Omental fat pad (tissue), 4 donors: ENCODE data around the gene ABCB6. TPM values are rescaled to one million over a fixed set of nuclear protein-coding genes. Genes with fewer than 3 reads are reported as not detected.
"Not testable (repeated sequence)": the region's sequence is repeated elsewhere in the genome, so short reads cannot be mapped to it uniquely, and the experiment has no call there.

ENCODE experiments used
- ATAC-seq: fragments of 150-250 bp; one replicate; pipeline ENCODE4 v1.9.1; 2016; ENCODE audit warnings: mild to moderate bottlenecking, moderate library complexity; ENCODE audit not compliant: low FRiP score
- DNase-seq: peaks from one replicate; pipeline ENCODE4 v3.0.0-alpha.2; 2019; ENCODE audit warnings: low spot score
- total RNA-seq, 4 donors: library from RNA; depleted of rRNA; stranded (reverse); fragments of >200 nt; gene quantifications; one replicate each; pipeline ENCODE4 v1.1.0, GENCODE V29; 2016
- TF ChIP-seq, protein P1 (sequence below), 3 donors: fragments of 450-650 bp; IDR thresholded peaks; one replicate each; pipeline ENCODE4 v1.5.1; 2016 to 2017; ENCODE audit warnings: antibody characterized with exemption in 3 of 3, mild to moderate bottlenecking in 3 of 3, moderate library complexity in 2 of 3

Gene ABCB6
- total RNA-seq, 4 donors from 2014 or later = 24.1 to 35.6 (median 28.8) TPM

DNA sequence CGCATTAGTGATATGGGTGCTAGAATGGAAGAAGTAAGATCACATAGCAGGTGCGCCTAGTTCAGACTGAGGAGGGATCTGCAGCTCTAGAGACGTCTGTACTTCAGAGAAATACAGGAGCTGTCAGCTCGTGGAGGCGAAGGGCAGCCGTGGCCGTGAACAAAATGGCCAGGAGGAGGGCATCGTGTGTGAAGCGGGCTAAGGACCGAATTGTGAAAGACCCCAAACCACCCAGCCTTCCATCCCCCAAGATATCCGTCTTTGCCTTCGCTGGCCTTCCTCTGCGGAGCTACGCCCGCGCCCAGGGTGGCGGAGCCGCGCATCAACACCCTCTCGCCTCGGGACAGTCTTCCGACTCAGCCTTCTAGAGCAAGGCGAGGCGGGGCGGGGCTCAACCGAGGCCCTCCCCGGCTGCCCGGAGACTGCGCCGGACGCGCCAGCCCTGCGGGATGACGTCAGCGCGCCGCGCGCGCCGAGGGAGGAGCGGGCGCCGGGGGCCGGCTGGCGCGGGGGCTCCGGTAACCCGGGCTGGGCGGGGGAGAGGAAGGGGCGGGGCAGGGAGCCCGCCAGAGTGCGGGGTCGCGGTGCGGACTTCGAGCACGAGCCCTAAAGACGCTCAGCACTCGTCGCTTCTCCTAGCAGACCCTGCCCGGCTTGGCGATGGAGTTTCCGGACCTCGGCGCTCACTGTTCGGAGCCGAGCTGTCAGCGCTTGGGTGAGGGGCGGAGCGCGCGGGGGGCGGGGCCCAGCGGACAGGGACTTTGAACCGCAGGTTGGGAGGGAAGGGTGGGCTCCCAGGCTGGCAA lies 12.2 kb downstream of the ABCB6 start, which contains the start of gene ZFAND2B:
TSS of gene ZFAND2B (plus strand) at position 455 of the 806 bp plus-strand sequence. CDS start at position 661, 206 bp downstream.
- DNase-seq (peak; percentile 77), ATAC-seq (peak; percentile 99)
- TF ChIP-seq, protein P1, sequence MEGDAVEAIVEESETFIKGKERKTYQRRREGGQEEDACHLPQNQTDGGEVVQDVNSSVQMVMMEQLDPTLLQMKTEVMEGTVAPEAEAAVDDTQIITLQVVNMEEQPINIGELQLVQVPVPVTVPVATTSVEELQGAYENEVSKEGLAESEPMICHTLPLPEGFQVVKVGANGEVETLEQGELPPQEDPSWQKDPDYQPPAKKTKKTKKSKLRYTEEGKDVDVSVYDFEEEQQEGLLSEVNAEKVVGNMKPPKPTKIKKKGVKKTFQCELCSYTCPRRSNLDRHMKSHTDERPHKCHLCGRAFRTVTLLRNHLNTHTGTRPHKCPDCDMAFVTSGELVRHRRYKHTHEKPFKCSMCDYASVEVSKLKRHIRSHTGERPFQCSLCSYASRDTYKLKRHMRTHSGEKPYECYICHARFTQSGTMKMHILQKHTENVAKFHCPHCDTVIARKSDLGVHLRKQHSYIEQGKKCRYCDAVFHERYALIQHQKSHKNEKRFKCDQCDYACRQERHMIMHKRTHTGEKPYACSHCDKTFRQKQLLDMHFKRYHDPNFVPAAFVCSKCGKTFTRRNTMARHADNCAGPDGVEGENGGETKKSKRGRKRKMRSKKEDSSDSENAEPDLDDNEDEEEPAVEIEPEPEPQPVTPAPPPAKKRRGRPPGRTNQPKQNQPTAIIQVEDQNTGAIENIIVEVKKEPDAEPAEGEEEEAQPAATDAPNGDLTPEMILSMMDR (IDR thresholded peaks at IDR 0.05) = no peak

DNA sequence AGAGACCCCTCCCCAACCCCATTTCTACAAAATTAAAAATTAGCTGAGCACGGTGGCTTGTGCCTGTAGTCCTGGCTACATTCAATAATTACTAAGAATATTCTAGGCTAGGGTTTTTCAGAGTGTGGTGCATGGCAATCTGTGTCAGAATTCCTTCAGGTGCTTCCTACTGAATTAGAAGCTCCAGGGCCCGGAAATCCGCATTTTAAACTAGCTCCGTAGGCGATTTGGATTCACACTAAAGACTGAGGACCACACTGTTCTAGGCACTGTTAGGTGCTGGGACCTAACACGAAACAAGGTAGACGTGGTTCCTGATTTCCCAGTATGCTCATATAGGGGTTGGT lies 12.8 kb downstream of the ABCB6 start:
- TF ChIP-seq, protein P1 (IDR thresholded peaks at IDR 0.05) = no peak
- no peak for DNase-seq

DNA sequence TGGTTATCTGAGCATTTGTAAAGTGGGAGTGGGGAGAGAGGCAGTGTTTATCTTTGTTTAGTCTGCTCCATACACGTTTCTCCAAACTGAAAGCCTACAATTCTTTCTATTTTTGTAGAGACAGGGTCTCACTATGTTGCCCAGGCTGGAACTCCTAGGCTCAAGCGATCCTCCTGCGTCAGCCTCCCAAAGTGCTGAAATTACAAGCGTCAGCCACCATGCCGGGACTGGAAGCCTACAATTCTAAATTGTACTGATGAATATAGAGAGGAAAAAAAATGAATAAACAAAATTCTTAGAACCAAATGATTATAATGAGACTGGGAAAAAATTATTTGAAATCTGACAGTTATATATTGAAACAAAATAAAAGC lies 13.6 kb downstream of the ABCB6 start:
- DNase-seq (no peak), ATAC-seq (no peak)
- TF ChIP-seq, protein P1 (IDR thresholded peaks at IDR 0.05) = no peak

More for the DNA sequence above, 12.8 kb downstream of the ABCB6 start:
- ATAC-seq = no peak

DNA sequence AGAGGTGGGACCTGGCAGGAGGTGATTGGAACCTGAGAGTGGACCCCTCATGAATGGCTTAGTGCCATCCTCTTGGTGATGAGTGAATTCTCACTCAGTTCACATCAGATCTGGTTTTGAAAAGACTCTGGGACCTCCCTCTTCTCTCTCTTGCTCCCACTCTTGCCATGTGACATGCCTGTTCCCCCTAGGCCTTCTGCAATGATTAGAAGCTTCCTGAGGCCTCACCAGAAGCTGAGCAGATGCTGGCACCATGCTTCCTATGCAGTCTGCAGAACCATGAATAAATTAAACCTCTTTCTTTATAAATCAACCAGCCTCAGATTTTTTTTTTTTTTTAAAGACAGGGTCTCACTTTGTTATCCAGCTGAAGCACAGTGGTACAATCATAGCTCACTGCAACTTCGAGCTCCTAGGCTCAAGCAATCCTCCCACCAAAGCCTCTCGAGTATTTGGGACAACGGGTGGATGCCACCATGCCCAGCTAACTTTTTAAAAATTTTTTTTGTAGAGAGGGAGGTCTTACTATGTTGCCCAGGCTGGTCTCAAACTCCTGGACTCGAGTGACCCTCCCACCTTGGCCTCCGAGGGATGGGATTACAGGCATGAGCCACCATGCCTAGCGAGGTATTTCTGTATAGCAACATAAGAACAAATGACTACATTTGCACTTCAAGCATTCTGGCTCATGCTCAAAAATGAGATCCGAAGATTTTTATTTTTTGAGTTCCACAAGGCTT lies 14.2 kb downstream of the ABCB6 start:
- TF ChIP-seq, protein P1 (IDR thresholded peaks at IDR 0.05) = no peak
- ATAC-seq = no peak

DNA sequence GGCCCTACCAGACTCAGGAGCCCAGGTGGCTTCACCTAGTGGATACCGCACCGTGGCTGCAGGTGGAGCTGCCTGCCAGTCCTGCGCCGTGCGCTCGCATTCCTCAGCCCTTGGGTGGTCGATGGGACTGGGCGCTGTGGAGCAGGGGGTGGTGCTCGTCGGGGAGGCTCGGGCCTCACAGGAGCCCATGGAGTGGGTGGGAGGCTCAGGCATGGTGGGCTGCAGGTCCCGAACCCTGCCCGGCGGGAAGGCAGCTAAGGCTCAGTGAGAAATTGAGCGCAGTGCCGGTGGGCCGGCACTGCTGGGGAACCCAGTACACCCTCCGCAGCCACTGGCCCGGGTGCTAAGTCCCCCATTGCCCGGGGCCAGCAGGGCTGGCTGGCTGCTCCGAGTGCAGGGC lies 17.4 kb downstream of the ABCB6 start:
- not testable (repeated sequence) for ATAC-seq, DNase-seq

More for the DNA sequence above, 14.2 kb downstream of the ABCB6 start:
- DNase-seq = no peak

DNA sequence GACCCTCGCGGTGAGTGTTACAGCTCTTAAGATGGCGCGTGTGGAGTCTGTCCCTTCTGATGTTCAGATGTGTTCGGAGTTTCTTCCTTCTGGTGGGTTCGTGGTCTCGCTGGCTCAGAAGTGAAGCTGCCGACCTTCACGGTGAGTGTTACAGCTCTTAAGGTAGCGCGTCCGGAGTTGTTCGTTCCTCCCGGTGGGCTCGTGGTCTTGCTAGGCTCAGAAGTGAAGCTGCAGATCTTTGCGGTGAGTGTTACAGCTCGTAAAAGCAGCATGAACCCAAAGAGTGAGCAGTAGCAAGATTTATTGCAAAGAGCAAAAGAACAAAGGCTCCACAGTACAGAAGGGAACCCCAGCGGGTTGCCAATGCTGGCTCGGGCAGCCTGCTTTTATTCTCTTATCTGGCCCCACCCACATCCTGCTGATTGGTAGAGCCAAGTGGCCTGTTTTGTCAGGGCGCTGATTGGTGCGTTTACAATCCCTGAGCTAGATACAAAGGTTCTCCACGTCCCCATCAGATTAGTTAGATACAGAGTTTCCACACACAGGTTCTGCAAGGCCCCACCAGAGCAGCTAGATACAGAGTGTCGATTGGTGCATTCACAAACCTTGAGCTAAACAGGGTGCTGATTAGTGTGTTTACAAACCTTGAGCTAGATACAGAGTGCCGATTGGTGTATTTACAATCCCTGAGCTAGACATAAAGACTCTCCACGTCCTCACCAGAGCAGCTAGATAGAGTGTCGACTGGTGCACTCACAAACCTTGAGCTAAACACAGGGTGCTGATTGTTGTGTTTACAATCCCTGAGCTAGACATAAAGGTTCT lies 18.0 kb downstream of the ABCB6 start:
- not testable (repeated sequence) for DNase-seq

DNA sequence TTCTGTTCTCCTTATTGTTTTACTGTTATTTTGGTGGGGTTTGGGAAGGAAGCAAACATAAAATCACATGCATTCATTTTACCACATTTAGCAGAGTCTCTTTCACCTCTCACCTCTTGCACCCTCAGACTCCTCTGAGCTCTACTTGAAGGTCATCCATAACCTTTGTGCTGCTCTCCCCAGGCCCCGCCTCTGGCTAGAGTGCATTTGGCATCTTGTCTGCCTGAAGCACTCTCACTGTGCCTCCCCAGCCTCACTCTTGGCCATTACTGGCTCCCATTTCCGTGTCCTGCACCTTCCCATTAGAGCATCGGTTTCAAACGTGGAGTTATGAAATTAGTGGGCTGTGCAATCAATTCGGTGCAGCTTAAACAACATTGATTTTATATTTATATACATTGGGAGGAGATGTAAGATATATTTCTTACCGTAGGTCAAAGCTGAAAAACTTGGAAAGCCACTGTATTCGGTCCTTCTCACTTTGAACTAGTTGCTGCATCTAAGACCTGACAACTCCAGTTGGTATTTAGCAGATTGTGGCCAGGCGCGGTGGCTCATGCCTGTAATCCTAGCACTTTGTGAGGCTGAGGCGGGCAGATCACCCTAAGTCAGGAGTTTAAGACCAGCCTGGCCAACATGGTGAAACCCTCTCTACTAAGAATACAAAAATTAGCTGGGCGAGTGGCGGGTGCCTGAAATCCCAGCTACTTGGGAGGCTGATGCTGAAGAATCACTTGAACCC lies 19.1 kb downstream of the ABCB6 start:
- no peak for ATAC-seq

More for the DNA sequence above, 18.0 kb downstream of the ABCB6 start:
- ATAC-seq = not testable (repeated sequence)

More for the DNA sequence above, 19.1 kb downstream of the ABCB6 start:
- no peak for DNase-seq
- TF ChIP-seq, protein P1 (IDR thresholded peaks at IDR 0.05) = no peak
